PFSK-1 (cell line): ENCODE results near the gene KCNG2.

ENCODE experiments used
- FOXP2 ChIP-seq: optimal IDR thresholded peaks from 2 replicates; pipeline ENCODE3; 2011; ENCODE audit warnings: borderline replicate concordance, control low read depth, inconsistent platforms; ENCODE audit not compliant: insufficient read depth; ENCODE audit errors: extremely low read length, extremely low read depth
- POLR2AphosphoS5 ChIP-seq: IDR thresholded peaks from 2 replicates; pipeline ENCODE4 v1.6.1; 2012; ENCODE audit warnings: low read depth, mild to moderate bottlenecking, control low read depth, low read length, moderate library complexity
- REST ChIP-seq, 2 experiments: IDR thresholded peaks; 2 replicates each; pipeline versions ENCODE4 v1.6.1 to v1.8.0; 2011 to 2012; ENCODE audit warnings: low read depth in 2 of 2, low read length in 2 of 2, control low read depth in 1 of 2, inconsistent platforms in 1 of 2, mild to moderate bottlenecking in 1 of 2, moderate library complexity in 1 of 2; ENCODE audit not compliant: insufficient read depth in 1 of 2
- SIN3A ChIP-seq: IDR thresholded peaks from 2 replicates; pipeline ENCODE4 v1.6.1; 2012; ENCODE audit warnings: mild to moderate bottlenecking, low read length, moderate library complexity, borderline replicate concordance; ENCODE audit not compliant: insufficient read depth
- TAF1 ChIP-seq: IDR thresholded peaks from 2 replicates; pipeline ENCODE4 v1.6.1; 2012; ENCODE audit warnings: low read length, control low read depth, borderline replicate concordance; ENCODE audit not compliant: insufficient read depth

KCNG2 gene

GRCh38 chr18:79756143-79756500 lies 41.6 kb upstream of the KCNG2 start:
- no peak for TF ChIP-seq REST (IDR thresholded peaks at IDR 0.05; ENCODE audit: insufficient read depth in 1 of 2, low read depth in 2 of 2, low read length in 2 of 2)
- no peak for TF ChIP-seq POLR2AphosphoS5
- no peak for TF ChIP-seq SIN3A
- TF ChIP-seq FOXP2, result no peak
- TF ChIP-seq TAF1, result no peak

- TF ChIP-seq POLR2AphosphoS5, result no peak
- no peak for TF ChIP-seq TAF1
- TF ChIP-seq SIN3A, result no peak
- TF ChIP-seq FOXP2, result no peak
- TF ChIP-seq REST (IDR thresholded peaks at IDR 0.05; ENCODE audit: insufficient read depth in 1 of 2, low read depth in 2 of 2, low read length in 2 of 2), result no peak
Observed at GRCh38 chr18:79756826-79757225, 40.9 kb upstream of the KCNG2 start.

GRCh38 chr18:79760348-79760747 lies 37.4 kb upstream of the KCNG2 start:
- no peak for TF ChIP-seq TAF1
- TF ChIP-seq REST (IDR thresholded peaks at IDR 0.05; ENCODE audit: insufficient read depth in 1 of 2, low read depth in 2 of 2, low read length in 2 of 2), result no peak

- TF ChIP-seq REST (IDR thresholded peaks at IDR 0.05; ENCODE audit: insufficient read depth in 1 of 2, low read depth in 2 of 2, low read length in 2 of 2) (no peak), SIN3A (no peak), FOXP2 (no peak), POLR2AphosphoS5 (no peak), TAF1 (no peak)
Observed at GRCh38 chr18:79760881-79761280, 36.9 kb upstream of the KCNG2 start.

- no peak for TF ChIP-seq SIN3A
- no peak for TF ChIP-seq FOXP2
- TF ChIP-seq REST (IDR thresholded peaks at IDR 0.05; ENCODE audit: insufficient read depth in 1 of 2, low read depth in 2 of 2, low read length in 2 of 2), result no peak
- TF ChIP-seq POLR2AphosphoS5, result no peak
- no peak for TF ChIP-seq TAF1
Observed at GRCh38 chr18:79763407-79763806, 34.3 kb upstream of the KCNG2 start.
